GM23338 (cell line): Measurements from ENCODE around the gene MEGF11. TPM values are rescaled to one million over a fixed set of nuclear protein-coding genes. Genes with fewer than 3 reads are reported as not detected.

Experiments used
- ATAC-seq: fragments of 200-7000 bp; cut with Tn5 transposase; 3 replicates; pipeline ENCODE4 v1.9.1; 2020
- DNase-seq: peaks from one replicate; pipeline ENCODE4 v3.0.0-alpha.2; 2015; ENCODE audit warnings: low spot score
- H2AFZ ChIP-seq: fragments of 200-600 bp; sonication (generic); 2 replicates; pipeline ENCODE4 v1.8.0; 2016; ENCODE audit warnings: antibody characterized with exemption, mild to moderate bottlenecking, moderate library complexity
- H3F3A ChIP-seq: fragments of 200-600 bp; sonication (generic); replicated peaks from 2 replicates; pipeline ENCODE4 v1.8.0; 2017; ENCODE audit warnings: antibody characterized with exemption, mixed run types, low read depth
- H3K27ac ChIP-seq: fragments of 200-600 bp; sonication (generic); 2 replicates; pipeline ENCODE4 v1.6.1; 2016; ENCODE audit warnings: low read depth
- H3K27me3 ChIP-seq: fragments of 200-600 bp; sonication (generic); 2 replicates; pipeline ENCODE4 v1.8.0; 2016; ENCODE audit warnings: mild to moderate bottlenecking, mixed run types, moderate library complexity; ENCODE audit not compliant: insufficient read depth
- H3K36me3 ChIP-seq: fragments of 200-600 bp; sonication (generic); 2 replicates; pipeline ENCODE4 v1.8.0; 2016; ENCODE audit warnings: mild to moderate bottlenecking; ENCODE audit not compliant: insufficient read depth
- H3K4me1 ChIP-seq: fragments of 200-600 bp; sonication (generic); 2 replicates; pipeline ENCODE4 v1.8.0; 2016; ENCODE audit warnings: mild to moderate bottlenecking, moderate library complexity; ENCODE audit not compliant: insufficient read depth
- H3K4me2 ChIP-seq: fragments of 200-600 bp; sonication (generic); 2 replicates; pipeline ENCODE4 v1.7.1; 2017; ENCODE audit warnings: mixed run types
- H3K4me3 ChIP-seq: fragments of 200-600 bp; sonication (generic); 2 replicates; pipeline ENCODE4 v1.6.1; 2016; ENCODE audit warnings: mixed run types
- H3K79me2 ChIP-seq: fragments of 200-600 bp; sonication (generic); replicated peaks from 2 replicates; pipeline ENCODE4 v1.8.0; 2017; ENCODE audit warnings: mild to moderate bottlenecking; ENCODE audit not compliant: insufficient read depth
- H3K9me2 ChIP-seq: fragments of 200-600 bp; sonication (generic); 2 replicates; pipeline ENCODE4 v1.8.0; 2017; ENCODE audit not compliant: insufficient read depth
- H4K20me1 ChIP-seq: fragments of 200-600 bp; sonication (generic); replicated peaks from 2 replicates; pipeline ENCODE4 v1.8.0; 2017; ENCODE audit warnings: mild to moderate bottlenecking; ENCODE audit not compliant: insufficient read depth
- H3K27ac Mint-ChIP-seq: 2 replicates; pipeline ENCODE4 v1.8.0; 2020; ENCODE audit warnings: inconsistent platforms, mild to moderate bottlenecking, moderate library complexity, mixed read lengths
- H3K27me3 Mint-ChIP-seq: 3 replicates; pipeline ENCODE4 v1.8.0; 2022; ENCODE audit warnings: low read depth, mild to moderate bottlenecking, moderate library complexity, mixed read lengths, inconsistent platforms; ENCODE audit not compliant: insufficient read depth, poor library complexity
- H3K36me3 Mint-ChIP-seq: 3 replicates; pipeline ENCODE4 v1.8.0; 2021; ENCODE audit warnings: low read depth, mild to moderate bottlenecking, inconsistent platforms, moderate library complexity, mixed read lengths
- H3K4me1 Mint-ChIP-seq: 3 replicates; pipeline ENCODE4 v1.8.0; 2020; ENCODE audit warnings: mild to moderate bottlenecking, inconsistent platforms, mixed read lengths
- H3K4me3 Mint-ChIP-seq: 3 replicates; pipeline ENCODE4 v1.8.0; 2021; ENCODE audit warnings: moderate library complexity, mild to moderate bottlenecking, inconsistent platforms, mixed read lengths
- H3K9me3 Mint-ChIP-seq: 3 replicates; pipeline ENCODE4 v1.8.0; 2020; ENCODE audit warnings: moderate library complexity, mild to moderate bottlenecking, inconsistent platforms, mixed read lengths
- CTCF ChIP-seq, 2 experiments: fragments of 200-600 bp in 1 of 2; sonication (generic) in 1 of 2; conservative IDR thresholded peaks; 2 replicates each; pipeline versions ENCODE4 v1.5.1 to v1.6.1; 2016 to 2017; ENCODE audit warnings: antibody characterized with exemption in 2 of 2, low read depth in 2 of 2, mild to moderate bottlenecking in 2 of 2, moderate library complexity in 1 of 2
- NANOG ChIP-seq: IDR thresholded peaks from 2 replicates; pipeline ENCODE4 v1.6.1; 2016; ENCODE audit warnings: antibody characterized with exemption, borderline replicate concordance
- ZNF114 ChIP-seq: fragments of 250-450 bp; sonication (Bioruptor Pico); IDR thresholded peaks from 2 replicates; pipeline ENCODE4 v1.5.0; 2020; ENCODE audit warnings: mild to moderate bottlenecking, moderate library complexity
- polyA plus RNA-seq: library from polyadenylated mRNA; unstranded; fragments of >200 nt; fragmentation: Nextera tagmentation; extraction: Ambion mirVana; gene quantifications from 2 replicates; pipeline ENCODE4 v1.2.1, GENCODE V29; 2016
- total RNA-seq: library from RNA; depleted of rRNA; stranded (reverse); fragments of >200 nt; shearing (Covaris generic); gene quantifications from 2 replicates; pipeline ENCODE4 v1.2.3, GENCODE V29; 2014
- TF ChIP-seq, protein P1 (sequence below): IDR thresholded peaks from one replicate; pipeline ENCODE4 v1.6.1; 2018; ENCODE audit warnings: antibody characterized with exemption; ENCODE audit not compliant: unreplicated experiment

Gene MEGF11
- total and polyA plus RNA-seq, 2 experiments from 2014 or later, result 1.3 to 1.9 TPM

DNA sequence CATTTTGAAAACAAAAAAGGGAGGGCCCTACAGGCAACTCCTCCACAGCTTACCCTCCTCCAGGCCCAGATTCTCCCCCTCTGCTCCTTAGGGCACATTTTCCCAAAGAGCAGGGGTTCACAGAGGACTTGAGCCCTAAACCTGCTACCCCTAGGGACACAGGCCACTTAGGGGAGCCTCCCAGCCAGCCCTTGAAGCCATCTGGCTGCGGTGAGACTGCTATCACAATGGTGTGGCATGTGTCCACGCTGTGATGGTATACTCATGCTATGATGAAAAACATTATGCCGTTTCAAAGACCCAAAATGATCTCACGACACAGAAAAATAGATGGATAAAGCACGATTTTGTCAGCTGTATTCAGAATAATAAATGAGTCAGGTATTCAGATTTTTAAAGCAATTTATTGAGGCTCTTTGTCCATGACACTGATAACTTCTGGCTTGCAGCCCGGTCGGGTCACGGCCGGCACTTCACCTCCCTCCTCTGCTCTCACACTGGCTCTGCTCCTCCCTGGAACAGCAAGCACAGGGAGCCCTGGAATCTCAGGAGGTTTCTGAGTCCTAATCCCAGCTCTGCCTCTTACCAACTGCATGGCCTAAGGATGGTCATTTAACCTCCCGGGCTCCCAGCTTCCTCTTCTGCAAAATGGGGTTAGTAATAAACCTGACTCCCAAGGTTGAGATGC lies 115.3 kb downstream of the MEGF11 start:
- no peaks in the 10 kb centered on the region for H4K20me1 ChIP-seq
- TF ChIP-seq NANOG, result no peak
- TF ChIP-seq ZNF114 (CRISPR knock-in tag), result no peak
- H3K36me3 ChIP-seq, result no peaks in the 10 kb centered on the region
- no peaks in the 10 kb centered on the region for H3K27me3 ChIP-seq
- no peak overlapping the region for H3K4me3 ChIP-seq
- H3K9me2 ChIP-seq, result no peaks in the 10 kb centered on the region
- H3F3A ChIP-seq, result no peaks in the 10 kb centered on the region
- H3K4me2 ChIP-seq, result no peak overlapping the region
- H3K9me3 Mint-ChIP-seq, result no peaks in the 10 kb centered on the region
- peaks cover 8% of the 10 kb centered on the region for H3K27me3 Mint-ChIP-seq
- H2AFZ ChIP-seq, result no peak overlapping the region
- H3K4me1 ChIP-seq, result no peaks in the 10 kb centered on the region; the same call in 1 of the 2 replicates
- DNase-seq (no peak), ATAC-seq (no peak)
- H3K27ac Mint-ChIP-seq, result no peak overlapping the region
- no peak overlapping the region for H3K4me3 Mint-ChIP-seq
- no peaks in the 10 kb centered on the region for H3K79me2 ChIP-seq
- no peak overlapping the region for H3K27ac ChIP-seq
- no peaks in the 10 kb centered on the region for H3K36me3 Mint-ChIP-seq
- H3K4me1 Mint-ChIP-seq, result peaks cover 24% of the 10 kb centered on the region

GRCh38 chr15:66136948-66137347 lies 116.6 kb downstream of the MEGF11 start:
- H3K4me2 ChIP-seq, result no peak overlapping the region
- no peaks in the 10 kb centered on the region; the same call in 1 of the 2 replicates for H3K4me1 ChIP-seq
- no peaks in the 10 kb centered on the region for H3K27me3 ChIP-seq
- H3K27ac Mint-ChIP-seq, result no peak overlapping the region
- H3K4me1 Mint-ChIP-seq, result peaks cover 22% of the 10 kb centered on the region
- TF ChIP-seq CTCF (conservative IDR thresholded peaks at IDR 0.05; ENCODE audit: low read depth in 2 of 2), result no peak
- H3K36me3 Mint-ChIP-seq, result no peaks in the 10 kb centered on the region
- no peak overlapping the region for H2AFZ ChIP-seq
- H3K36me3 ChIP-seq, result no peaks in the 10 kb centered on the region
- H3K9me2 ChIP-seq, result no peaks in the 10 kb centered on the region
- H3F3A ChIP-seq, result no peaks in the 10 kb centered on the region
- DNase-seq (no peak), ATAC-seq (no peak)
- no peaks in the 10 kb centered on the region for H3K9me3 Mint-ChIP-seq
- H3K4me3 ChIP-seq, result no peak overlapping the region
- H4K20me1 ChIP-seq, result no peaks in the 10 kb centered on the region
- no peak overlapping the region for H3K27ac ChIP-seq
- no peak overlapping the region for H3K4me3 Mint-ChIP-seq
- H3K79me2 ChIP-seq, result no peaks in the 10 kb centered on the region
- H3K27me3 Mint-ChIP-seq, result peaks cover 5% of the 10 kb centered on the region

GRCh38 chr15:66135664-66136063 lies 117.9 kb downstream of the MEGF11 start:
- Histone ChIP-seq H3F3A (no peaks in the 10 kb centered on the region), H3K36me3 (no peaks in the 10 kb centered on the region), H4K20me1 (no peaks in the 10 kb centered on the region), H3K79me2 (no peaks in the 10 kb centered on the region), H3K4me2 (no peak overlapping the region), H3K4me3 (no peak overlapping the region), H2AFZ (no peak overlapping the region), H3K27ac (no peak overlapping the region), H3K9me2 (no peaks in the 10 kb centered on the region), H3K4me1 (no peaks in the 10 kb centered on the region; the same call in 1 of the 2 replicates), H3K27me3 (no peaks in the 10 kb centered on the region)
- no peak for DNase-seq
- H3K4me3 Mint-ChIP-seq, result no peak overlapping the region
- TF ChIP-seq, protein P1, sequence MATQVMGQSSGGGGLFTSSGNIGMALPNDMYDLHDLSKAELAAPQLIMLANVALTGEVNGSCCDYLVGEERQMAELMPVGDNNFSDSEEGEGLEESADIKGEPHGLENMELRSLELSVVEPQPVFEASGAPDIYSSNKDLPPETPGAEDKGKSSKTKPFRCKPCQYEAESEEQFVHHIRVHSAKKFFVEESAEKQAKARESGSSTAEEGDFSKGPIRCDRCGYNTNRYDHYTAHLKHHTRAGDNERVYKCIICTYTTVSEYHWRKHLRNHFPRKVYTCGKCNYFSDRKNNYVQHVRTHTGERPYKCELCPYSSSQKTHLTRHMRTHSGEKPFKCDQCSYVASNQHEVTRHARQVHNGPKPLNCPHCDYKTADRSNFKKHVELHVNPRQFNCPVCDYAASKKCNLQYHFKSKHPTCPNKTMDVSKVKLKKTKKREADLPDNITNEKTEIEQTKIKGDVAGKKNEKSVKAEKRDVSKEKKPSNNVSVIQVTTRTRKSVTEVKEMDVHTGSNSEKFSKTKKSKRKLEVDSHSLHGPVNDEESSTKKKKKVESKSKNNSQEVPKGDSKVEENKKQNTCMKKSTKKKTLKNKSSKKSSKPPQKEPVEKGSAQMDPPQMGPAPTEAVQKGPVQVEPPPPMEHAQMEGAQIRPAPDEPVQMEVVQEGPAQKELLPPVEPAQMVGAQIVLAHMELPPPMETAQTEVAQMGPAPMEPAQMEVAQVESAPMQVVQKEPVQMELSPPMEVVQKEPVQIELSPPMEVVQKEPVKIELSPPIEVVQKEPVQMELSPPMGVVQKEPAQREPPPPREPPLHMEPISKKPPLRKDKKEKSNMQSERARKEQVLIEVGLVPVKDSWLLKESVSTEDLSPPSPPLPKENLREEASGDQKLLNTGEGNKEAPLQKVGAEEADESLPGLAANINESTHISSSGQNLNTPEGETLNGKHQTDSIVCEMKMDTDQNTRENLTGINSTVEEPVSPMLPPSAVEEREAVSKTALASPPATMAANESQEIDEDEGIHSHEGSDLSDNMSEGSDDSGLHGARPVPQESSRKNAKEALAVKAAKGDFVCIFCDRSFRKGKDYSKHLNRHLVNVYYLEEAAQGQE, result no peak
- ATAC-seq, result no peak
- H3K27me3 Mint-ChIP-seq, result peaks cover 5% of the 10 kb centered on the region
- H3K9me3 Mint-ChIP-seq, result no peaks in the 10 kb centered on the region; the same call in 2 of the 3 replicates
- H3K27ac Mint-ChIP-seq, result no peak overlapping the region
- H3K36me3 Mint-ChIP-seq, result no peaks in the 10 kb centered on the region
- peaks cover 22% of the 10 kb centered on the region for H3K4me1 Mint-ChIP-seq
